ENCODE data around the gene CCR2.
A peak's percentile ranks its signal among the peaks of the same experiment; 100 is the strongest.

Gene CCR2

GRCh38 chr3:46370839-46371518 is 17.1 kb downstream of the CCR2 start, which contains the start of gene CCR5:
Gene CCR5, plus strand, starts transcription at chr3:46370946. Its CDS starts 1,957 bp downstream, at chr3:46372903.
- no peak for TF ChIP-seq CTCF (IDR thresholded peaks at IDR 0.05; ENCODE audit: low read depth, low read length)
- no peak for DNase-seq
- Histone ChIP-seq H3K27me3 (no peaks in the 10 kb centered on the region), H3K4me1 (no peaks in the 10 kb centered on the region), H3K4me3 (ENCODE audit: low read depth, low read length) (no peak within 1 kb of the TSS), H3K36me3 (no peaks in the 10 kb centered on the region), H3K9me3 (no peaks in the 10 kb centered on the region)

GRCh38 chr3:46371519-46372340 is 17.8 kb downstream of the CCR2 start:
- Histone ChIP-seq H3K27me3 (no peaks in the 10 kb centered on the region), H3K4me3 (ENCODE audit: low read depth, low read length) (no peak overlapping the region), H3K4me1 (no peaks in the 10 kb centered on the region), H3K36me3 (no peaks in the 10 kb centered on the region), H3K9me3 (no peaks in the 10 kb centered on the region)
- no peak for DNase-seq
- no peak for TF ChIP-seq CTCF (IDR thresholded peaks at IDR 0.05; ENCODE audit: low read depth, low read length)

DNA sequence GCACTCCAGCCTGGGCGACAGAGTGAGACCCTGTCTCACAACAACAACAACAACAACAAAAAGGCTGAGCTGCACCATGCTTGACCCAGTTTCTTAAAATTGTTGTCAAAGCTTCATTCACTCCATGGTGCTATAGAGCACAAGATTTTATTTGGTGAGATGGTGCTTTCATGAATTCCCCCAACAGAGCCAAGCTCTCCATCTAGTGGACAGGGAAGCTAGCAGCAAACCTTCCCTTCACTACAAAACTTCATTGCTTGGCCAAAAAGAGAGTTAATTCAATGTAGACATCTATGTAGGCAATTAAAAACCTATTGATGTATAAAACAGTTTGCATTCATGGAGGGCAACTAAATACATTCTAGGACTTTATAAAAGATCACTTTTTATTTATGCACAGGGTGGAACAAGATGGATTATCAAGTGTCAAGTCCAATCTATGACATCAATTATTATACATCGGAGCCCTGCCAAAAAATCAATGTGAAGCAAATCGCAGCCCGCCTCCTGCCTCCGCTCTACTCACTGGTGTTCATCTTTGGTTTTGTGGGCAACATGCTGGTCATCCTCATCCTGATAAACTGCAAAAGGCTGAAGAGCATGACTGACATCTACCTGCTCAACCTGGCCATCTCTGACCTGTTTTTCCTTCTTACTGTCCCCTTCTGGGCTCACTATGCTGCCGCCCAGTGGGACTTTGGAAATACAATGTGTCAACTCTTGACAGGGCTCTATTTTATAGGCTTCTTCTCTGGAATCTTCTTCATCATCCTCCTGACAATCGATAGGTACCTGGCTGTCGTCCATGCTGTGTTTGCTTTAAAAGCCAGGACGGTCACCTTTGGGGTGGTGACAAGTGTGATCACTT is 18.8 kb downstream of the CCR2 start:
- H3K27me3 ChIP-seq: no peaks in the 10 kb centered on the region
- DNase-seq: no peak
- no peak overlapping the region for H3K4me3 ChIP-seq (ENCODE audit: low read depth, low read length)
- H3K4me1 ChIP-seq: no peaks in the 10 kb centered on the region
- no peaks in the 10 kb centered on the region for H3K9me3 ChIP-seq
- TF ChIP-seq CTCF (IDR thresholded peaks at IDR 0.05; ENCODE audit: low read depth, low read length): peak; percentile 30
- H3K36me3 ChIP-seq: no peaks in the 10 kb centered on the region

DNA sequence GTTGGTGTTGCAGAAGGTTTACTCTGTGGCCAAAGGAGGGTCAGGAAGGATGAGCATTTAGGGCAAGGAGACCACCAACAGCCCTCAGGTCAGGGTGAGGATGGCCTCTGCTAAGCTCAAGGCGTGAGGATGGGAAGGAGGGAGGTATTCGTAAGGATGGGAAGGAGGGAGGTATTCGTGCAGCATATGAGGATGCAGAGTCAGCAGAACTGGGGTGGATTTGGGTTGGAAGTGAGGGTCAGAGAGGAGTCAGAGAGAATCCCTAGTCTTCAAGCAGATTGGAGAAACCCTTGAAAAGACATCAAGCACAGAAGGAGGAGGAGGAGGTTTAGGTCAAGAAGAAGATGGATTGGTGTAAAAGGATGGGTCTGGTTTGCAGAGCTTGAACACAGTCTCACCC is 20.8 kb downstream of the CCR2 start:
- Histone ChIP-seq H3K9me3 (no peaks in the 10 kb centered on the region), H3K4me1 (no peaks in the 10 kb centered on the region), H3K27me3 (no peaks in the 10 kb centered on the region), H3K36me3 (no peaks in the 10 kb centered on the region), H3K4me3 (ENCODE audit: low read depth, low read length) (no peak overlapping the region)
- DNase-seq: no peak
- TF ChIP-seq CTCF (IDR thresholded peaks at IDR 0.05; ENCODE audit: low read depth, low read length): no peak

DNA sequence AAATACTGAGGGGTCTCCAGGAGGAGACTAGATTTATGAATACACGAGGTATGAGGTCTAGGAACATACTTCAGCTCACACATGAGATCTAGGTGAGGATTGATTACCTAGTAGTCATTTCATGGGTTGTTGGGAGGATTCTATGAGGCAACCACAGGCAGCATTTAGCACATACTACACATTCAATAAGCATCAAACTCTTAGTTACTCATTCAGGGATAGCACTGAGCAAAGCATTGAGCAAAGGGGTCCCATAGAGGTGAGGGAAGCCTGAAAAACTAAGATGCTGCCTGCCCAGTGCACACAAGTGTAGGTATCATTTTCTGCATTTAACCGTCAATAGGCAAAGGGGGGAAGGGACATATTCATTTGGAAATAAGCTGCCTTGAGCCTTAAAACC is 21.3 kb downstream of the CCR2 start:
- TF ChIP-seq CTCF (IDR thresholded peaks at IDR 0.05; ENCODE audit: low read depth, low read length): no peak
- Histone ChIP-seq H3K27me3 (no peaks in the 10 kb centered on the region), H3K36me3 (no peaks in the 10 kb centered on the region), H3K4me3 (ENCODE audit: low read depth, low read length) (no peak overlapping the region), H3K9me3 (no peaks in the 10 kb centered on the region), H3K4me1 (no peaks in the 10 kb centered on the region)
- DNase-seq: no peak
